GM12875 (cell line): ENCODE results near the gene POLR2A.

Experiments used
- H3K4me3 ChIP-seq: one replicate; pipeline ENCODE4 v1.5.1; 2011; ENCODE audit warnings: low read depth, low read length, control low read depth
- TF ChIP-seq, protein P1 (sequence below): IDR thresholded peaks from 2 replicates; pipeline ENCODE4 v1.5.1; 2011; ENCODE audit warnings: low read depth, mild to moderate bottlenecking, control low read depth, inconsistent platforms, low read length, moderate library complexity, borderline replicate concordance; ENCODE audit not compliant: insufficient read depth

The POLR2A gene

DNA sequence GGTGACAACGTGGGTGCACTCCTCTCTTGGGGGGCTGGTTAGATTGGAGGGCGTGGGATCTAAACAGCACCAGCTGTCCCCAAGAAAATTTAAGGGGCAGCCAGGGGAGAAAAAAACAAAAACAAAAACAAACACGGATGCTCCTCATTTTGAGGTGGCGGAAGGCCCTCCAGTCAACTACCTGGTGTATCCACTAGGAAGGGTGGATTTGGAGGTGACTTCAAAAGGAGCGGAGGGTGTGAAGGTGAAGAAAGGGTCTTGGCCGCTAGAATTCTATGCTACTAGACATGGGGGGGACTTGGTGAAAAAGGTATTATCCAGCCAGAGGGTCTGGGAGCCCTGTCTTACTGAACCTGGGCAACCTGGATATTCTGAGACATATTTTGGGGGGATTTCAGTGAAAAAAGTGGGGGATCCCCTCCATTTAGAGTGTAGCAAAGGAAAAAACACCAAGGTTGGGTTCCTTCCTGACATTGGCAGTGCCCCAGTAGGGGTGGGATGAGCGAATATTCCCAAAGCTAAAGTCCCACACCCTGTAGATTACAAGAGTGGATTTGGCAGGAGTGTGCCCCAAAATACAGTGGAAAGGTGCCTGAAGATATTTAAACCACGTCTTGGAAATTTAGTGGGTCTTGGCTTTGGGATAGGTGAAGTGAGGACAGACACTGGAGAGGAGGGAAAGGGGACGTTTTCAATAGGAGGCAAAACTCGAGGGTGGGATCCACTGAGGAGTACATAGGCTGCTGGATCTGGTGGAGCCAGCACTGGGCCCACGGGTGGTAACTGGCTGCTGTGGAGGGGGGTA lies 45.3 kb upstream of the POLR2A start:
- H3K4me3 ChIP-seq = no peak overlapping the region
- TF ChIP-seq, protein P1, sequence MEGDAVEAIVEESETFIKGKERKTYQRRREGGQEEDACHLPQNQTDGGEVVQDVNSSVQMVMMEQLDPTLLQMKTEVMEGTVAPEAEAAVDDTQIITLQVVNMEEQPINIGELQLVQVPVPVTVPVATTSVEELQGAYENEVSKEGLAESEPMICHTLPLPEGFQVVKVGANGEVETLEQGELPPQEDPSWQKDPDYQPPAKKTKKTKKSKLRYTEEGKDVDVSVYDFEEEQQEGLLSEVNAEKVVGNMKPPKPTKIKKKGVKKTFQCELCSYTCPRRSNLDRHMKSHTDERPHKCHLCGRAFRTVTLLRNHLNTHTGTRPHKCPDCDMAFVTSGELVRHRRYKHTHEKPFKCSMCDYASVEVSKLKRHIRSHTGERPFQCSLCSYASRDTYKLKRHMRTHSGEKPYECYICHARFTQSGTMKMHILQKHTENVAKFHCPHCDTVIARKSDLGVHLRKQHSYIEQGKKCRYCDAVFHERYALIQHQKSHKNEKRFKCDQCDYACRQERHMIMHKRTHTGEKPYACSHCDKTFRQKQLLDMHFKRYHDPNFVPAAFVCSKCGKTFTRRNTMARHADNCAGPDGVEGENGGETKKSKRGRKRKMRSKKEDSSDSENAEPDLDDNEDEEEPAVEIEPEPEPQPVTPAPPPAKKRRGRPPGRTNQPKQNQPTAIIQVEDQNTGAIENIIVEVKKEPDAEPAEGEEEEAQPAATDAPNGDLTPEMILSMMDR = no peak

- TF ChIP-seq, protein P1 = no peak
- H3K4me3 ChIP-seq = peak within 1 kb of the TSS; percentile 45
Measured at GRCh38 chr17:7439462-7440112, 44.6 kb upstream of the POLR2A start, which contains the start of gene FGF11. TSS of gene FGF11 (plus strand) at chr17:7439512. CDS start at chr17:7439621, 109 bp downstream.

DNA sequence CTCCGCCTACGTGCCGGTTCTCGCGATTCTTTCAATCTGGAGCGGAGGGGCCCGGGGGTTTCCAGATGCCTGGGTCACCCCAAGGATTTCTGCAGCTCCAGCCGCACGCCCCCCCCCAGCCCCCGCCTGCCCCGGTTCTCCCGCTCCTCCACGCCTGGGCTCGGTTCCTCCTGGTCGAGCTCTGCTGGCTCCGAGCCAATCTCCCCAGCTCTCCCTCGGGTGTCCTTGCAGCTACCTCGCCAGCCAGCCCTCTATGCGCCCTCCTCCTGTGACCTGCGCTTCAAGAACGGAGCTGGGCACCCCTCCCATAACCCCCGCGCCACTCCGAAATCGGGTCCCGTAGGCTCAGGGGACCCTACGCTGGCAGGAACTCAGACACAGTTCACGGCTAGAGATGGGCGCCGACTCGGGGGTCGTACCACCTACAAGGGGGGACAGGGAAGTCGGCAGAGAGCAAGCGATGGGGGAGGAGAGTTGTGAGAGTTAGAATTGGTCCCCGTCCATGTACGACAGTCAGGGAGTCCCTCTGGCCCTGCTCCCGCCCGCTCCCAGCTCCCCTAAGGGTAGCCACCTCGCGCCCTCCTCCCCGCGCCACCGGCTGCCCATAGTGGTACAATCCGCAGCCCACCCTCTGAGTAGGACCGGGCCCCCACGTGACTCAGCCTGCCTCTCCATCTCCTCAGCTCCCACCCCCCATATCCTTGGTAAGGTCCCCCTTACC lies 43.9 kb upstream of the POLR2A start:
- peak overlapping the region; percentile 45 for H3K4me3 ChIP-seq
- TF ChIP-seq, protein P1 = no peak

DNA sequence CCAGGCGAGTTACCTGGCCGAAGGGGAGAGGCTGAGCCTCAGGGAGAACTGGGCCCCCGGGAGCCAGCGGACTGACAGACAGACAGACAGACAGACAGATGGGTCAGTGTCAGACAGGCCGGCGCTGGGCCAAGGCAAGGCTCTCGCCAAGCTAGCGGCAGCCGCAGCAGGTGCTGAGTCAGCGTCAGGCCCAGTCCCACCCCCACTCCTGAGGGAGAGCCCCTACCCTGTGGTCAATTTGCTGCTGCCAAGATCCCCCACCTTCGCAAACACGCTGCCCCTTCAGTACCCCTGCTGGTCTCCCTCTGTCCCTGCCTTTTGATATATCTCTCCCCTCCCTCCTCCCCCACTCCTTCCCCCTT lies 43.4 kb upstream of the POLR2A start:
- TF ChIP-seq, protein P1 = no peak
- peak overlapping the region; percentile 45 for H3K4me3 ChIP-seq

GRCh38 chr17:7441266-7441665 lies 42.9 kb upstream of the POLR2A start:
- no peak overlapping the region for H3K4me3 ChIP-seq
- TF ChIP-seq, protein P1 = no peak

DNA sequence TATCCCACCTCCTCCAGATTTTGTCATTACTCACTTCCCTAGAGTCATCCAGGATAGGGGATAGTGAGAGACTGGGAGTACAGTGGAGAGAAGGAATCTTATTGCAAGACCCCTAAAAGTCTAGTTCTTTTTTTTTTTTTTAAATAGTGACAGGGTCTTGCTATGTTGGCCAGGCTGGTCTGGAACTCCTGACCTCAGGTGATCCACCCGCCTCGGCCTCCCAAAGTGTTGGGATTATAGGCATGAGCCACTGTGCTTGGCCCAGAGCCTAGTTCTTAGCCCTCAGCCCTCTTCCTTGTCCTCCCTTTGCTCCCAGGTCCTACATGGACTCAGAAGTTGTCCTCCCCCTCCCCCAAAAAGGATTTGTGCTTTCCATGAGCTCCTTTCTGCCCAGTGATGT lies 42.0 kb upstream of the POLR2A start:
- H3K4me3 ChIP-seq = no peak overlapping the region
- TF ChIP-seq, protein P1 = no peak
